SIG-M5 (cell line): ENCODE data around the gene BCCIP.

Source experiments
- DNase-seq: peaks from one replicate; lab custom pipeline; 2025; lab: John Stamatoyannopoulos, UW

BCCIP gene

DNA sequence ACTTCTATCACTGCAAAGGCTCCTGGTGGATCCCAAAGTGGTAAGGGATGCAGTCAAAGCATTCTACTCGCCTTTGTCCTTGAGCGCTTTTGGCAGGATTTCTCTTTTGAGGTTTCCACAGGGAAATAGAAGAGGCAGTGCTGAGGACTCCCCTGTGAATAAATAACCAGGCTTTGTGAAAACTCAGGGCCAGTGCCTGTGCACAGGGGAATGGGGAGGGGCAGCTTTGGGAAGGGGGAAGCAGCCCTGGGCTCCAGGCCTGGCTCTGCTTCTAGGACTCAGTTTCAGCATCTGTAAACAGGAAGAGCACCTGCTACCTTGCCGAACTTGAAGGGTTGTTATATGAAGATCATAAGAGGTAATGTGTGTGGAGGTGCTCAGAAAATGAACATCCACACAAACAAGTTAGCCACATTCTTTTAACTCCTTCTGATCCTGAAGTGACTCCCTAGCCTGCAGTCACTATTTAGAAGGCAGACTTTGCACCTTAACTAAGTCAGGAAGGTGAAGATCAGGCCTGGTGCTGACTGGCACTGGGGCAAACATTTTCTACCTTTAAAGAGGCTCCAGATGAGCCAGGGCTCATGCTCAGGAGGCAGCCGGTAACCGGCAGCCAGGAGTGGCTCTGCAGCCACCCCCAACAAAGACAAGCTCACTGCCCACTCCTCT lies 25.2 kb upstream of the BCCIP start:
- DNase-seq = no peak

DNA sequence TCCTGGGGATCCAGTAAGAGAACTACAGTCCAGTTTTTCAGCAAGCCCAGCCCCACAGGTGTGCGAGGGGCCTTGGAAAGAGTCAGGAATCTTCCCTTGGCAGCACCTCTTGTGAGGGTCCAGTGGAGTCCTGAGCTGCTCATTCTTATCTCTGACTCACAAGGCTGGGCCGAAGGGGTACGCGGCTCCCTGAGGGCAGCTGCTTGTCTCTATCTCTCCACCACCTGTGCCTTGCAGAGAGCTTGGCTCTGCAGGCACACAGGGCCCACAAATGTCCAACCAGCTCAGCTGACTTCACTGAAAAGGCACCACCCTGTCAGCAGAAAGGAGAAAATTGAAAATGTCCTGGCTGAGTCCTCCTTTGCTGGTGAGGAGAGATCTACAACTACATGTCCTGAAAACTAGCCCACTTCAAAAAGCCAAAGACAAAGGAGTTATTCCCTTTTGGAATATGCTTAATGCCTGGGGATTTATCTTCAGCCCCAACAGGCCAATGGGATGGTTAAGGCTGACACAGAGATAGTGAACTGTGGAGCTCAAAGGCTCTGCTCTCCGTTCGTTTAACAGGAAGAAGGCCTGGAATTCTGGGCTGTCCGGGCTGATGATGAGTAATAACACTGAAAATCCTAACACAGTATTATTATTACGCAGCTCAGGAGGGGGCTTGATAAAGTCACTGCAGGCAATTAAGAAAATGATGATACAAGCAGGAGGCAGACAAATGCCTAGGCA lies 23.7 kb upstream of the BCCIP start:
- no peak for DNase-seq

DNA sequence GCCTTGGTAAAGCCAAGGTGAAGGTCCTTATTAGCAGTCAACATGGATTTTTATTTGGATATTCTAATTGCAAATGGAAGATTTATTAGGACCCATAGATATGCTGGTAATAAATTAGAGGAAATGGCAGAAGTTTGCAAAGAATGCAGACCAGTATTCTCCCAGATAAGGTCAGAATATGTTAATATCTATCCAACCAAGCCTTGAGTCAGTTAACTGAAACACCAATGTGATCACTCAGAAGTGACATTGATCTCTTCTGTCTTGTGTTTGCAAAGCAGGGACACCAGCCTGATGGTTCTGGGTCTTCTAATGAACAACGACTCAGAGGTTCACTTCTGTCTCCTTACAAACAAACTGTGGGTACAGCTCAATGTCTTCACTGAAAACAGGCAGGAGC lies 21.8 kb upstream of the BCCIP start:
- DNase-seq = no peak

DNA sequence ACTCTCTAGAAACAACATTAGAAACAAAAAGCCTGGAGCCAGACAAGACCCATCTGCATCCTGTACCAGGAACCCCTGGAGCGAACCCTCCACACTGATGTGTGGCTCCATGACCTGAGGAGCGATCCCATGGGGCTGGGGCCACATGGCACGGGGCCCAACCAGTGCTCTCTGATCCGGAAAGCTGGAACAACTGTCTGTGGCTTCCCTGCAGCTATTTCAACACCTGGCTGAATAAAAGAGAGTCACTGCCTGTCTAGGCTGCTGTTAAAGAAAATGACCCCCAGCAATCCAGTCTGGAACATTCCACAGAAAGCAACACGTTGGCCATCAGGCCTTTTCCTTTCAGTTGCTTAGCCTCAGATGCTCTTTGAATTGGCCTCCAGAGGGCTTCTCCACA lies 21.2 kb upstream of the BCCIP start:
- no peak for DNase-seq

DNA sequence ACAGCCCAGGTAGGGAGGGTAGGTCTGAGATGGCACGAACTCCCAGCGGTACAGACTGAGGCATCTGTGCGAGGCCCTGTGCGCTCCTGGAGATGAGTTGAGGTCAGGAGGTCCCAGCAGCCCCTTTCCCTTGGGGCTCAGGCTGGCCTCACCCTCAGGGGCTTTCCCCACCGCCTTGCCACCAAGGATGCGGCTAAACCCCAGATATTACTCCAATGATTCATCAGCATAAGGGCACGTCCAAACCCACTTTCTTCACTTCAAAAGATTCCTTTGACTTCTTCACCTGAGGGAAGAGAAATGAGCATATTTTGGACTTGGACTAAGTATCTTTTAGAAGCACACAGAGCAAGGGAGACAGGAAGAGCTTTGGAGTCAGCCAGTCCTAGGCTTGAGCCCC lies 20.6 kb upstream of the BCCIP start:
- DNase-seq = no peak

DNA sequence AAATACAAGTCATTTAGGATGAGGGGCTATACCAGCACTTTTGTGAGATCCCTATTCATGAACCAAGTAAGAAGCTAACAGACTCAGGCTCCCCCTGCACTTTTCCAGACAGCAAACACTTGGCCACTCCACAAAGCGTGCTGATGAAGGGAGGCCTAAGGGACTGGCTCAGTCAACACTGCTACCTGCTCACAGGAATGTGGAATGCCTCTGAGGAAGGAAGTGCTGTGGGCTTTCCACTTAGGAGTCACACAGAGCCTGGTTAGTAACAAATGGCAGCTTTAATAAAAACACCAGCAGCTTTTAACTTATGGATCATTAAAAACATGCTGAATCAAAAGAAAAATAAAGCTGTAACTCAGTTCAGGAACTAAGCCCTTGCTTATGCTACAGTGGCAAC lies 15.3 kb upstream of the BCCIP start:
- DNase-seq = no peak

DNA sequence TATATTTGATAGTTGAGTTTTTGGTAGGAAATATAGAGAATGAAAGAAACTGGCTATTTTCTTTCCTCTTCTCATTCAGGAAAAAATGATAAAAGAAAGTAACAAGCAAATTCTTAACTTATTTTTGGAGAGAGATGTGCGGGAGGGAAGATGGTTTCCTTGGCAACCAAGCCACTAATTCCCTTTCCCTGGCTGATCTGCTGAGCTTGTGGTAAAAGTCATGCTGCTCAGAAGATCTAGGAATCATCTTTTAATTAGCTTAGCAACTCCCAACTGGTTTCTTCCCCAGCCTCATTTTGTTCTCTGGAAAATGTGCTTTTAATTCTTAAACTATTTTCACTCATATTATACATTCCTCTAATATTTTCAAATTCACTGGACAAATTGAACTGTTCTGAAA lies 12.1 kb upstream of the BCCIP start:
- no peak for DNase-seq

DNA sequence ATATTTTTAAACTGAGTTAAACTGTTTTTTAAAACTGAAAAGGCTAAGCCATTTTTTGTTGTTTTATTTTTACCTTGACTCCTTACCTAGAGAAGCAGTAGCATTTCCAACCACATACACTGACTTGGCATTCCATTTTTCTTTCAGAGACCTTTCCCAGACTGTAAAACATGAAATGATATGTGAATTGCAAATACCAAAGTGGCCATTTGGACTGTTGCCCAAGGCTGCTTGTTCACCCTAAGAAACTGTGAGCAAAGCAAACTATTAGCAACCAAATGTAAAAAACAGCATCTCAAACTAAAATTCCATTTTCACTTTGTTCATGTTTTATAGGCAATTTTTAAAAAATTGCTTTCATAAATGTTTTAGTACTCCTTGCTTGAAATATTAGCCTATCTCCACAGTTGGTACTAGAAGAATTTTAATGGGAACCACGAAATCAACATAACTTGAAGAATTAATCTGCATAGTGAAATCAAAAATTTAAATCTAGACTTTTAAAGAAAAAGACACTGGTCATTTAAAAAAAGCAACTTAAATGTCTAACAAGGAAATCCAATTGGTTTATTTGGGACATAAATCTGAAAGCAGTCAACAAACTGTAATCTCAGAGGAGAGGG lies 11.1 kb upstream of the BCCIP start:
- no peak for DNase-seq

DNA sequence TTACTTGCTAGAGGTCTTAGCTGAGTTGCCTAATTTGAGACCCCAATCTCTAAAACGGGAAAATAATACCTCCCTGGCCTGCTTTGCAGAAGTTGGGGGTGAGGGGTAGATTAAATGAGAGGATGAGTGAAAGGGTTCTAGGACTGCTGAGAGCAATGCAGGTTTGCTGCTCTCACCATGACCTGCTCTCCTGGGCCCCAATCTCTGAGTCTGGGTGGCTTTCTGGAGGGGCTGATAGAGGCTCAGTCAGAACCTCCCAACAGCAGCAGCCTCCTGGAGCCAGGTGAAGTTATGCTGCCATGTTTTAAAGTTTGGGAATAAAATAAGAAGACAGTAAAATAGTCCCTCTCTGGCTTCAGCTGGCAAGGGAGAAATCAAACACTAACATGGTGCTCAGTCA lies 7.6 kb upstream of the BCCIP start:
- no peak for DNase-seq

DNA sequence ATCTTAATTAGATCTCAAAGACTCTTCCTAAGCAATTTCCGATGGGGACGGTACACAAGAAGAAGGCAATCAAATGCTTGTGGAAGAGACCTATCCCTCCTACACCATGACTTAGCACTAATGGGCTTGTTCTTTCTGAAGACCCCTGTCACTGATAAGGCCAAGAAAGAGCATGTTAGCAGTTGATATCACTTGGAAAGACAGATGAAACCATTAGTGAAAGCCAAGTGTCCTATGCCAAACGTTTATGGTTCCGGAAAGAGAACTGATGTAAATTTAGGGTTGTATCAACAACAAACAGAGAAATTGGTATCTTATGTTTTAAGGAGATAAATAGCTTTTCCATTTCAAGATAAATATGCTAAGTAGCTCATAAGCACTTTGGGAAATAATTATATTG lies 6.8 kb upstream of the BCCIP start:
- DNase-seq = no peak

DNA sequence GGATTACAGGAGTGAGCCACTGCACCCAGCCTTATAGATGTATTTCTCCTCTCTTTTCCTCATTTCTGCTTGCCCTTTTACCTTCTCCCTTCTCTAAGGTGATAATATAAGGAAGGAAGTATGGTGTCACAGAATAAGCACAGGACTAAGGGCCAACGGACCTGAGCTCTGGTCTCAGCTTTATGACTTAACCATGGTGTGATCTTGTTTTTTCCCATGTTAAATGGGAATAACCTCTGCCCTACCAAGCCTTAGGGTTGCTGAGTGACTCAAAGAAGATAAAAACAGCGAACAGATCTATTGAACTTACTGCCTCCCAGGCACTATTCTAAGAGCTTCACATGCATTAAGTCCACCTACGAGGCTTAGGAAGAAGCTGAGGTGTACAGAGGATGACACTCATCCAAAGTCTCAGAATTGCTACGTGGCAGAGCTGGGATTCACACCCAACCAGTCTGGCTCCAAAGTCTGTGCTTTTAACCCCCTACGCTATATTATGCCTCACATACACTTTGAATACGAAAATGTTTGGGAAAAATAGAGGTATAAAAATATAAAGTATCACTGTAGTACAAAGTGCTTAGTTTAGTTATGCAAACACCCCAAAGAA lies 5.9 kb upstream of the BCCIP start:
- DNase-seq = no peak

DNA sequence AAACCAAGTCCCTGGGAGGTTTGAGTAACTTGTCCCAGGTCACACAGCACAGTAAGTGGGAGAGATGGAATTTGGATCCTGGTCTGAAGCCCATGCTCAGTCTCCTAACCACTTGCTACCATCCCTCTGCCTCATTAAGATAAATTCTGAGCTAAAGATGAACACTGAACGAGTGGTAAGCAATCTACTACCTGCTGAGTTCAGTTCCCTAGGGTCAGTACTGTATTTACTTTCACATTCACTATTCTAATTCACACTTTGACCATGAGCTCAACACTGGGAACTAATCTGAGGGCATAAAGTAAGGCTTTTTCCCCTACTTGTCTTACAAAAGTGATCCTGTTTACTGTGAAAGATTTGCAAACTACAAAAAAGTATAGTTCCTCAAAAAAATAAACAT lies 2.6 kb upstream of the BCCIP start:
- DNase-seq = no peak

DNA sequence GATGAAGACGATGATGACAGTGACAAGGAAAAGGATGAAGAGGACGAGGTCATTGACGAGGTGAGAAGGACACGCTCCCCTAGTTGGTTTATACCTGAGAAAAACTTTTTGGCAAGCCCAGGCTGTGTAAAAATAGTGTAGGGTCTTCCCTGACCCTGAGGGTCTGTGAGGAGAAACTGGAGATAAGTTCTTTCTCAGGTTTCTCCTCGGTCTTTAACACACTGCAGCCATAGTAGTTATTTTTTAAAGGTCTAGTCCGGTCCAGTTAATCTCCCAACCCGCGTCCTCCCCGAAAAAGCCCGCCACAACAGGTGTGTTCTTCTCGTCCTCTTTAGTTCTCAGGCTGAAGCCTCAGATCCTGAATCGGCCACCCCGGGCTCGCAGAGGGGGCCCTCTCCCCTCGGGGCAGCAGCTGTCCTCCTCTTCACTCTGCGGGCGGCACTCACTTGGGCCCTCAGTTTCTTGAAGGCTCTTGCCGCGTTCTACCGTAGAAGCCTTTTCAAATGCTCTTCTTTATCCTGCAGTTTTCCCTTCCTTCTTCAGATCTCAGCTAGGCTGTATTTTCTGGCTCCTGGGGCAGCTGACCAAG lies 411 bp downstream of the BCCIP start:
- no peak for DNase-seq

DNA sequence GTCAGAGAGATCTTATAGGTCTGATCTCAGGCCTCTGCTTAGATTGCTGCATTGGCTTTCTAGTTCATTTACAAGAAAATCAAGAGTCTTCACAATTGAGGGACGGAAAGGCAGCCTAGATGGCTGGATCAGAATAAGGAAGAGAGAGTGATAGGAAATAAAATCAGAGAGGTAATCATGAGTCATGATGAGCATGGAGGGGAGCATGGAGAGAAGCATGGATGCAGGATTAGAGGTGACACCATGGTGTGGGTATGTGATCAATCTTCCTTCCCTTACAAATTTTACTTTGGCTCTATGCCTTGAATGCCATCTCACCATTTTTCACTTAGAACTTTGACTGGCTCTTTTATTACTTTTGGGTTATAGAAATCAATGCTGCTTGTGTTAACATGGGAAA lies 1.4 kb downstream of the BCCIP start:
- DNase-seq = no peak

DNA sequence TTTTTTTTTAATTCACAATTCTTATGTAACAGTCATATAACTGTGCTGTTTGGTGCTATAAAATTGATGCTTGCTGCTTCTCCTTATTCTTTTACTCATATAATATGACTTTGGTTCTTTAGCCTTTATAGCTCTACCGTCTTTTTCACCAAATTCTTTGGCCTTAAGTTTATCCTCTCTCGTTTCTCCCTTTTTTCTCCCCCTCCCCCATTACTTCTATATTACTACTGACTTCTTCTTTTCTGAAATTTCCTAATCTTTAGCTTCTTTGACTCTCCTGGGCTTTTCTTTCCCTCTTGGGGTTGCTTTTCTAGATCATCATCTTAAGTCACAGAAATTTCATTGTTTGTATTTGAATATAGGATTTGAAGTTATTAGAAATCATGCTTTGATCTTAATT lies 3.8 kb downstream of the BCCIP start:
- no peak for DNase-seq

DNA sequence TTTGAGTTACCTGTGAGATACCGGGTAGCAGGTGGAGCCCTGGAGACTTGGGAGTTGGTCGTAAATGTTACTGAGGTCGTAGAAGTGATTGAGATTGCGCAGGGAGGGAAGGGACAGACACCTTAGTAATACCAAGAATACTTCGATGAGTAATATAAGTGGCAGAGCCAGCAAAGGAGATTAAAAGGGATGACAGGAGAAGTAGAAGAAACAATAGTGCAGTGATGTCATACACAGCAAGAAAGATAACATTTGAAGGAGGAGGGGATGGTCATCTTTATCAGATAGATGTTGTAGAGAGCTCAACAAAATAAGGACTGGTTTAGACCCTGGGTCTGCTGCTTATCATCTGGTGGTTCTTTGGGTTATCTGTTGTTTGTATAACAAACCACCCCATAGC lies 5.0 kb downstream of the BCCIP start:
- no peak for DNase-seq

DNA sequence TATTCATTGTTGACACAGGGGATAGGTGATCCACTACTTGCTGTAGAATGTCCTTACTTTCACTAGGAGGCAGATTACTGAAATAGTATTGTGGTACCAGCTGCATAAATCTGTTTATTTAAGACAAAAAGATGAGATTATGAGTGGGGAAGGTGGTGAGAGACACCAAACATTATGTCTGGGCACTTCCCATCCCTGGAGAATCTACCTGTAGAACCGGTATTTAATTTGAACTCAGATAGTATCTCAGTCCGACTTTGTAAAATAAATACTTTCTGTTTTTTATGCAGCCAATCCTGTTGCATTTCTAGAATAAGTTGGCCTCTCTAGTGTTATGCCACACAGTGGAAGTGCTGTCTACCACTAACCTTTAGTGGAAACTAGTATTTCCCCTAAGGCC lies 13.4 kb downstream of the BCCIP start:
- no peak for DNase-seq

DNA sequence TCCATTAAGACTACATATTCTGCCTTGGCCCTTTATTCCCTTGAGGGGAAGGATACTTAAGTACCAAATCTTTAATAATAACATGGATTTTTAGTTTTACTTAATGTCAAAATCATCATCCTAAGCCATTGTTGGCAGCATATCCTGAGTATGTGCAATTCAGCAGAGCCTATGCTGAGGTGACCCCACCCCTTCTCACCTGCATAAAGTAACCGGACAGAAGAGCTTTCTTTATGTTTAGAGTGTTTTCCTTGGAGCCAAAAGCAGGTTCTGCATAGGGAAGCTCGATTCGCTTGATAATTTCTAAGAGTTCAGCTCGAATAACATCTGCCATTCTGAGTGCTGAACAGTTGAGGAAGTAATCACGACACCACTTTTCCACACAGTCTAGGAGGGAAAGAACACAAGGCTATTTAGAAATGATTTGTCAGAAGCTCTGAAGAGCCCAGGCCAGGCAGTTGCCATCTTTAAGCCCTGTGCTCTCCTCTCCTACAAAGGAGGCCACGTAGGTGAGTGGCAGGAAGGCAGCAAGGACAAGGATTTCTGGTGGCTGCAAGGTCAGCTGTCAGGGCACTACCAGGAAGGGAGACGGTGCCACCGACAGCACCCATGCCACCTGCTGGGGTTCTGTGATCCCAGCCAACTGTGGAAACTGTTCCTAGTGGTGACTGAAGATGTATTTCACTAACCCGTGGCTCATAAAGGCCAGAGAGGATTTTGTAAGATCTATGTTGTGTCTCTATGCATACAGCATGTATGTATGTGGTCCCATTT lies 15.6 kb downstream of the BCCIP start:
- DNase-seq = no peak

DNA sequence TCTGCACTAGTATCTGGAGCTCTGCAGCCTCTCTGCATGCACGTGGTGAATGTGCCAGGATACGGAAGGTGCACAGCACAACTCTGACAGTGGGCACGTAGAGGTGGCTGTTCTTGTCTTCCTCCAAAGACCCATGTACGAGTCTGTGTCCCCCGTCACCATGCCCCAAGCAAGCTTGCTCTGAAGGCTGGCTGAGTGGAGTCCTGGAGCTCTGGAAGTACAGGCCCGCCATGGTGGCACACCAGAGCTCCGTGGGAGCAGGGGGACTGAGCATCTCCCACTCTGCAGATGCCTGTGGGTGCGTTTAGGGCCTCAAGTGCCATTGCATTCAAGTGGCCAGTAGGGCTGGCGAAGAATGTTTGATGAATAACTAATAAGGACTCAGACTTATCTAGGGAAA lies 17.1 kb downstream of the BCCIP start:
- no peak for DNase-seq

DNA sequence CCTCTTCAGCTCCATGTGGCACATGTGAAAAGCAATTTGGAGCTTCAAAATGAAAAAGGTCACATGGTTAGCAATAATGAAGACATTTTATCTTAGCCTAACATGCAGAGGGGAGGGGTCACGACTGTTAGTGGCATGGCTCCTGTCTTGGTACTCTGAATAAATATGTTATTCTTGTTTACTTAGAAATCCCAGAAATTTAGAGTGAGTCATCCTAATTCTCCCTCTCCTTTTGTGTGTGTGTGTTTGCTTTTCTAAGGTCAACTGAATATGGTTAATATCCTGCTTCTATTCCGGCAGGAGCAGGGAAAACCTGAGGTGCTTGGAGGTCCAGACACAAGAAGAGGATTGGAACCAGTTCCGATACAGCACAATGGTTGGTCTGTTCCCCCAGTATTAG lies 17.6 kb downstream of the BCCIP start:
- no peak for DNase-seq

DNA sequence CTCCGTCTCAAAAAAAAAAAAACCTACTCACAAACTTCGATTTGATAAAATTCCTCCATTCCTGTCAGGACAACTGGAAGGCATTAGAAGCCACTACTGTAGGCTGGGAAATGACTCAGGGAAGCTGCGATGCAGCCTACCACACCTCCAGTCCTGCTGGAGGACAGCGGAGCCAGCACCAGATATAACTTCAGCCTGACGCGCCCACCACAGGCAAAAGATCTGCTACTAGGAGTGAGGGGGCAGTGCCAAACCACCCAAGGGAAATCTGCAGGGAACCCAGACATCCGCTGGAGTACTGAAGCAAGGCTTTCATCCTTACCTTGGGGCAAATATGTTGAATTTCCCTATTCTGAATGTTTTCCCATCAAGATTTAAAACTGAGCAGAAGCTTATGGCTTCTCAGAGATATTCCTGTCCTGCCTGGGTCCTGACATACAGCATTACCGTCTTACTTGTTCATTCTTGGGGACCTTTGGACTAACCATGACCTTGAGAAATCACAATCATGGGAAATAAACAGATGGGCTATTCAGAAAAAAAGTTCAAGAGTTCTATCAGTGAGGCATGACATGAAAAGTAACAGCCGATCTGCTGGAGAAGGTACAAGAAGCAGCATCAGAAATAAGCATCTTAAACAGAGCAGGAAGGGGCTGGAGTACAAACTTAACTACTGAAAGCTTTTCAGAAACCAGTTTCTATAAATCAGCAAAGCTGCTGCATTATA lies 20.4 kb downstream of the BCCIP start:
- DNase-seq = no peak
